PC-9 (cell line): ENCODE results near the gene GNG8. TPM values are rescaled to one million over a fixed set of nuclear protein-coding genes. Genes with fewer than 3 reads are reported as not detected.

Experiments
- BruUV-seq: library from RNA; stranded (reverse); fragments of 400-500 nt; replicated peaks from 2 replicates; lab custom pipeline; 2021; lab: Mats Ljungman, UMichigan
- CTCF ChIA-PET: fragments of 300-600 bp; sonication (Branson Sonifier 250); formaldehyde crosslinking; loops from one replicate; lab custom pipeline; 2022; ENCODE audit warnings: antibody characterized with exemption; lab: Charles Lee
- POLR2A ChIA-PET: fragments of 300-600 bp; sonication (Branson Sonifier 250); formaldehyde crosslinking; loops from one replicate; lab custom pipeline; 2022; ENCODE audit warnings: antibody characterized with exemption; ENCODE audit not compliant: unreplicated experiment; lab: Charles Lee
- DNase-seq, 2 experiments: peaks; one replicate each; pipeline versions ENCODE4 v3.0.0 to v3.0.0-alpha.2; 2015 to 2022; ENCODE audit warnings: mixed read lengths in 1 of 2
- H2AFZ ChIP-seq: fragments of 200-600 bp; sonication (generic); 2 replicates; pipeline ENCODE4 v1.8.1; 2017; ENCODE audit warnings: antibody characterized with exemption
- H3F3A ChIP-seq: fragments of 200-600 bp; sonication (generic); 2 replicates; pipeline ENCODE4 v1.8.1; 2017; ENCODE audit warnings: antibody characterized with exemption, mild to moderate bottlenecking, low read depth; ENCODE audit not compliant: insufficient read depth
- H3K27ac ChIP-seq: fragments of 200-600 bp; sonication (generic); 2 replicates; pipeline ENCODE4 v1.6.1; 2016; ENCODE audit warnings: mixed run types
- H3K27me3 ChIP-seq: fragments of 200-600 bp; sonication (generic); 2 replicates; pipeline ENCODE4 v1.6.1; 2016; ENCODE audit warnings: low read depth, mixed run types; ENCODE audit not compliant: insufficient read depth
- H3K36me3 ChIP-seq: fragments of 200-600 bp; sonication (generic); 2 replicates; pipeline ENCODE4 v1.6.1; 2016; ENCODE audit warnings: low read depth, mixed run types
- H3K4me1 ChIP-seq: fragments of 200-600 bp; sonication (generic); replicated peaks from 2 replicates; pipeline ENCODE4 v1.6.1; 2016; ENCODE audit warnings: mixed run types; ENCODE audit not compliant: insufficient read depth
- H3K4me2 ChIP-seq: fragments of 200-600 bp; sonication (generic); 2 replicates; pipeline ENCODE4 v1.6.1; 2017; ENCODE audit warnings: mixed run types
- H3K4me3 ChIP-seq: fragments of 200-600 bp; sonication (generic); 2 replicates; pipeline ENCODE4 v1.6.1; 2016; ENCODE audit warnings: mixed run types
- H3K79me2 ChIP-seq: fragments of 200-600 bp; sonication (generic); 2 replicates; pipeline ENCODE4 v1.6.1; 2017; ENCODE audit warnings: low read depth, mixed run types
- H3K9me2 ChIP-seq: fragments of 200-600 bp; sonication (generic); 2 replicates; pipeline ENCODE4 v1.8.1; 2017; ENCODE audit warnings: mild to moderate bottlenecking; ENCODE audit not compliant: insufficient read depth
- H3K9me3 ChIP-seq: fragments of 200-600 bp; sonication (generic); 2 replicates; pipeline ENCODE4 v1.8.1; 2016; ENCODE audit warnings: low read depth; ENCODE audit not compliant: insufficient read depth
- H4K20me1 ChIP-seq: fragments of 200-600 bp; sonication (generic); 2 replicates; pipeline ENCODE4 v1.8.1; 2017; ENCODE audit not compliant: insufficient read depth
- CTCF ChIP-seq: fragments of 200-600 bp; sonication (generic); conservative IDR thresholded peaks from 2 replicates; pipeline ENCODE4 v1.6.1; 2017; ENCODE audit warnings: mixed run types, antibody characterized with exemption, mild to moderate bottlenecking, moderate library complexity
- EZH2 ChIP-seq: fragments of 200-600 bp; sonication (generic); IDR thresholded peaks from 2 replicates; pipeline ENCODE4 v1.8.0; 2017; ENCODE audit warnings: antibody characterized with exemption, low read depth
- intact Hi-C: fragments of 100-400 bp; cut with micrococcal nuclease; formaldehyde crosslinking; loops from one replicate; pipeline ENCODE4 v1.10.0; 2022; ENCODE audit not compliant: unreplicated experiment
- total RNA-seq: library from RNA; stranded (reverse); gene quantifications from 2 replicates; pipeline ENCODE4 v1.2.3, GENCODE V29; 2021

Gene GNG8
- total RNA-seq, 1 experiment from 2014 or later, result not detected

GRCh38 chr19:46605356-46605821 is 30.6 kb downstream of the GNG8 start:
- DNase-seq, result no peak
- Histone ChIP-seq H3K9me3 (no peaks in the 10 kb centered on the region), H3K9me2 (no peaks in the 10 kb centered on the region), H3F3A (no peaks in the 10 kb centered on the region; the same call in 1 of the 2 replicates), H4K20me1 (no peaks in the 10 kb centered on the region), H3K4me1 (peaks cover 12% of the 10 kb centered on the region; the same call in 1 of the 2 replicates), H3K36me3 (peaks cover 18% of the 10 kb centered on the region; the same call in 1 of the 2 replicates), H3K79me2 (peaks cover 35% of the 10 kb centered on the region), H3K27me3 (no peaks in the 10 kb centered on the region), H3K4me3 (no peak overlapping the region), H3K4me2 (no peak overlapping the region), H3K27ac (no peak overlapping the region), H2AFZ (no peak overlapping the region)
- intact Hi-C loops, result no loop called here
- TF ChIP-seq CTCF, result no peak
- TF ChIP-seq EZH2, result no peak
- no TSS peak for BruUV-seq
- ChIA-PET CTCF (interaction anchor here (0.6 kb wide), 1 partner anchor 78 kb away, joined by 5 read pairs; no protein-coding TSS in a partner anchor), POLR2A (no interaction called here)

- no peaks in the 10 kb centered on the region for H4K20me1 ChIP-seq
- no peak overlapping the region for H3K4me2 ChIP-seq
Measured at GRCh38 chr19:46604781-46605355, 31.1 kb downstream of the GNG8 start.

GRCh38 chr19:46603752-46604231 is 32.2 kb downstream of the GNG8 start:
- no peak for DNase-seq
- peaks cover 35% of the 10 kb centered on the region for H3K79me2 ChIP-seq
- H3F3A ChIP-seq, result peaks cover 4% of the 10 kb centered on the region; the same call in 1 of the 2 replicates
- H3K4me1 ChIP-seq, result peaks cover 12% of the 10 kb centered on the region; the same call in 1 of the 2 replicates
- no peaks in the 10 kb centered on the region for H4K20me1 ChIP-seq
- no peaks in the 10 kb centered on the region for H3K27me3 ChIP-seq
- H3K9me3 ChIP-seq, result no peaks in the 10 kb centered on the region
- TF ChIP-seq CTCF (no peak), EZH2 (no peak)
- peaks cover 10% of the 10 kb centered on the region; the same call in 1 of the 2 replicates for H3K36me3 ChIP-seq
- H2AFZ ChIP-seq, result no peak overlapping the region
- no TSS peak for BruUV-seq
- no peaks in the 10 kb centered on the region for H3K9me2 ChIP-seq
- ChIA-PET CTCF (no interaction called here), POLR2A (no interaction called here)
- intact Hi-C loops, result no loop called here
- no peak overlapping the region for H3K27ac ChIP-seq
- H3K4me3 ChIP-seq, result no peak overlapping the region
- H3K4me2 ChIP-seq, result no peak overlapping the region

More at GRCh38 chr19:46604781-46605355, 31.1 kb downstream of the GNG8 start:
- Histone ChIP-seq H3F3A (no peaks in the 10 kb centered on the region; the same call in 1 of the 2 replicates), H3K4me3 (no peak overlapping the region), H3K27me3 (no peaks in the 10 kb centered on the region), H3K9me3 (no peaks in the 10 kb centered on the region), H3K9me2 (no peaks in the 10 kb centered on the region), H2AFZ (no peak overlapping the region), H3K27ac (no peak overlapping the region), H3K4me1 (peaks cover 12% of the 10 kb centered on the region; the same call in 1 of the 2 replicates), H3K36me3 (peaks cover 18% of the 10 kb centered on the region; the same call in 1 of the 2 replicates), H3K79me2 (peaks cover 35% of the 10 kb centered on the region)
- no TSS peak for BruUV-seq
- CTCF ChIA-PET, result interaction anchor here (0.6 to 0.7 kb wide), 3 partner anchors 27 to 652 kb away, joined by 4 to 5 read pairs (median 4); partner anchors contain the start of gene CCDC9
- intact Hi-C loops, result no loop called here
- DNase-seq, result no peak
- no peak for TF ChIP-seq CTCF
- no peak for TF ChIP-seq EZH2
- POLR2A ChIA-PET, result no interaction called here
